Skeletal muscle tissue (tissue), 4 donors: ENCODE data around the gene ANXA6. TPM values are rescaled to one million over a fixed set of nuclear protein-coding genes. Genes with fewer than 3 reads are reported as not detected.

Experiments used
- H3K27ac ChIP-seq: one replicate; pipeline ENCODE4 v1.7.0; 2013; ENCODE audit warnings: mild to moderate bottlenecking, low read depth, low read length, inconsistent platforms
- H3K27me3 ChIP-seq, 3 donors: one replicate each; pipeline ENCODE4 v1.7.0; 2013; ENCODE audit warnings: low read length in 3 of 3; ENCODE audit not compliant: control insufficient read depth in 3 of 3, insufficient read depth in 3 of 3
- H3K36me3 ChIP-seq, 3 donors: one replicate each; pipeline ENCODE4 v1.7.0; 2013; ENCODE audit warnings: low read length in 3 of 3; ENCODE audit not compliant: control insufficient read depth in 3 of 3, insufficient read depth in 3 of 3
- H3K4me1 ChIP-seq, 3 donors: one replicate each; pipeline ENCODE4 v1.7.0; 2013; ENCODE audit warnings: low read length in 3 of 3, mild to moderate bottlenecking in 3 of 3; ENCODE audit not compliant: control insufficient read depth in 3 of 3, insufficient read depth in 3 of 3
- H3K4me3 ChIP-seq, 3 donors: one replicate each; pipeline ENCODE4 v1.7.0; 2013; ENCODE audit warnings: low read length in 3 of 3
- H3K9ac ChIP-seq, 3 donors: one replicate each; pipeline ENCODE4 v1.7.0; 2013; ENCODE audit warnings: low read length in 3 of 3, mild to moderate bottlenecking in 3 of 3, moderate library complexity in 2 of 3, low read depth in 1 of 3
- H3K9me3 ChIP-seq, 3 donors: one replicate each; pipeline ENCODE4 v1.7.0; 2013; ENCODE audit warnings: low read length in 3 of 3; ENCODE audit not compliant: control insufficient read depth in 3 of 3
- total RNA-seq: library from RNA; depleted of rRNA; stranded (reverse); fragments of >200 nt; gene quantifications from one replicate; pipeline ENCODE4 v1.2.3, GENCODE V29; 2014
- donor health status: Osteomylitis.

The ANXA6 gene
- total RNA-seq, 1 donor from 2014 or later = 361 TPM

- H3K4me1 ChIP-seq = peaks cover 22 to 25% (median 24%) of the 10 kb centered on the region in 3 donors
- no peak overlapping the region for H3K4me3 ChIP-seq
- H3K27ac ChIP-seq = no peak overlapping the region
- no peaks in the 10 kb centered on the region for H3K9me3 ChIP-seq
- H3K36me3 ChIP-seq = peaks cover 72 to 76% (median 75%) of the 10 kb centered on the region in 3 donors
- no peak overlapping the region for H3K9ac ChIP-seq
- no peaks in the 10 kb centered on the region for H3K27me3 ChIP-seq
Observed at GRCh38 chr5:151137067-151137825, 20.3 kb downstream of the ANXA6 start.

GRCh38 chr5:151134228-151134627, 23.4 kb downstream of the ANXA6 start:
- Histone ChIP-seq H3K4me3 (no peak overlapping the region), H3K9me3 (no peaks in the 10 kb centered on the region), H3K9ac (peak overlapping the region in 1 of 3 donors; percentile 4), H3K36me3 (peaks cover 91 to 100% (median 95%) of the 10 kb centered on the region in 3 donors), H3K27ac (no peak overlapping the region), H3K27me3 (no peaks in the 10 kb centered on the region), H3K4me1 (no peaks in the 10 kb centered on the region)

GRCh38 chr5:151132963-151133362, 24.6 kb downstream of the ANXA6 start:
- Histone ChIP-seq H3K4me1 (no peaks in the 10 kb centered on the region), H3K4me3 (no peak overlapping the region), H3K36me3 (peaks cover 90 to 99% (median 96%) of the 10 kb centered on the region in 3 donors), H3K27me3 (no peaks in the 10 kb centered on the region), H3K27ac (no peak overlapping the region), H3K9ac (no peak overlapping the region), H3K9me3 (no peaks in the 10 kb centered on the region)

GRCh38 chr5:151130922-151131891, 26.4 kb downstream of the ANXA6 start:
- Histone ChIP-seq H3K9ac (no peak overlapping the region), H3K9me3 (no peaks in the 10 kb centered on the region), H3K27me3 (no peaks in the 10 kb centered on the region), H3K36me3 (peaks cover 82 to 90% (median 89%) of the 10 kb centered on the region in 3 donors), H3K27ac (no peak overlapping the region), H3K4me1 (peaks cover 4 to 7% (median 6%) of the 10 kb centered on the region in 3 donors), H3K4me3 (no peak overlapping the region)

GRCh38 chr5:151130235-151130921, 27.2 kb downstream of the ANXA6 start:
- no peaks in the 10 kb centered on the region for H3K9me3 ChIP-seq
- H3K4me3 ChIP-seq = no peak overlapping the region
- peaks cover 80 to 87% (median 86%) of the 10 kb centered on the region in 3 donors for H3K36me3 ChIP-seq
- no peak overlapping the region for H3K27ac ChIP-seq
- H3K27me3 ChIP-seq = no peaks in the 10 kb centered on the region
- peaks cover 12 to 15% (median 14%) of the 10 kb centered on the region in 3 donors for H3K4me1 ChIP-seq
- H3K9ac ChIP-seq = no peak overlapping the region

GRCh38 chr5:151128817-151129216, 28.8 kb downstream of the ANXA6 start:
- Histone ChIP-seq H3K4me1 (peaks cover 28 to 31% (median 28%) of the 10 kb centered on the region in 3 donors), H3K27ac (no peak overlapping the region), H3K9ac (no peak overlapping the region), H3K27me3 (no peaks in the 10 kb centered on the region), H3K9me3 (no peaks in the 10 kb centered on the region), H3K4me3 (no peak overlapping the region), H3K36me3 (peaks cover 66 to 75% (median 72%) of the 10 kb centered on the region in 3 donors)

GRCh38 chr5:151127926-151128325, 29.7 kb downstream of the ANXA6 start:
- Histone ChIP-seq H3K4me1 (peaks cover 37 to 40% (median 37%) of the 10 kb centered on the region in 3 donors), H3K9me3 (no peaks in the 10 kb centered on the region), H3K9ac (no peak overlapping the region), H3K4me3 (no peak overlapping the region), H3K36me3 (peaks cover 60 to 71% (median 68%) of the 10 kb centered on the region in 3 donors), H3K27ac (no peak overlapping the region), H3K27me3 (no peaks in the 10 kb centered on the region)

- Histone ChIP-seq H3K9ac (peak overlapping the region in 1 of 3 donors; percentile 7), H3K27me3 (no peaks in the 10 kb centered on the region), H3K27ac (peak overlapping the region; percentile 89), H3K9me3 (no peaks in the 10 kb centered on the region), H3K4me1 (peaks cover 52 to 57% (median 52%) of the 10 kb centered on the region in 3 donors), H3K4me3 (no peak overlapping the region), H3K36me3 (peaks cover 60 to 71% (median 69%) of the 10 kb centered on the region in 3 donors)
Observed at GRCh38 chr5:151126199-151126645, 31.4 kb downstream of the ANXA6 start.

- Histone ChIP-seq H3K27ac (peak overlapping the region; percentile 89), H3K9ac (no peak overlapping the region), H3K27me3 (no peaks in the 10 kb centered on the region), H3K4me1 (peaks cover 52 to 57% (median 52%) of the 10 kb centered on the region in 3 donors), H3K9me3 (no peaks in the 10 kb centered on the region), H3K4me3 (no peak overlapping the region), H3K36me3 (peaks cover 55 to 71% (median 69%) of the 10 kb centered on the region in 3 donors)
Observed at GRCh38 chr5:151125421-151125820, 32.2 kb downstream of the ANXA6 start.
